HCT116 (cell line): ENCODE data around the gene KLHDC10. TPM values are rescaled to one million over a fixed set of nuclear protein-coding genes. Genes with fewer than 3 reads are reported as not detected.
A peak's percentile ranks its signal among the peaks of the same experiment; 100 is the strongest.

Experiments
- ATAC-seq: fragments of 200-7000 bp; cut with Tn5 transposase; 2 replicates; pipeline ENCODE4 v1.9.1; 2020; ENCODE audit warnings: mild to moderate bottlenecking, moderate library complexity
- BruUV-seq: library from RNA; stranded (reverse); fragments of 400-500 nt; replicated peaks from 2 replicates; lab custom pipeline; 2021; lab: Mats Ljungman, UMichigan
- CTCF ChIA-PET: fragments of 300-600 bp; sonication (Branson Sonifier 250); formaldehyde crosslinking; loops from one replicate; lab custom pipeline; 2021; ENCODE audit warnings: antibody characterized with exemption; lab: Charles Lee
- POLR2A ChIA-PET: fragments of 300-600, 350-600 bp; sonication (Branson Sonifier 250); formaldehyde crosslinking; loops from one replicate; lab custom pipeline; 2021; ENCODE audit warnings: antibody characterized with exemption; lab: Charles Lee
- RAD21 ChIA-PET, 2 experiments: fragments of 300-600 bp; sonication (Branson Sonifier 250); formaldehyde crosslinking; loops; one replicate each; lab custom pipeline; 2023; ENCODE audit warnings: low total read pairs in 2 of 2; ENCODE audit not compliant: uncharacterized antibody in 2 of 2, unreplicated experiment in 2 of 2, low non-redundant PET in 1 of 2; lab: Charles Lee
- DNase-seq: peaks from one replicate; pipeline ENCODE4 v3.0.0-alpha.2; 2010; ENCODE audit warnings: low read depth, low spot score
- H2AFZ ChIP-seq: fragments of 200-600 bp; shearing (Covaris generic), sonication (generic); 2 replicates; pipeline ENCODE4 v1.6.1; 2017; ENCODE audit warnings: low read depth, mixed run types, mixed read lengths, antibody characterized with exemption, low read length; ENCODE audit not compliant: poor library complexity, severe bottlenecking
- H3K27ac ChIP-seq: 2 replicates; pipeline ENCODE4 v1.5.1; 2012; ENCODE audit warnings: low read depth, low read length
- H3K27me3 ChIP-seq: fragments of 200-600 bp; sonication (generic); 2 replicates; pipeline ENCODE4 v1.6.1; 2016; ENCODE audit warnings: mixed run types, low read length, mixed read lengths; ENCODE audit not compliant: insufficient read depth
- H3K36me3 ChIP-seq, 2 experiments: fragments of 200-500 bp in 1 of 2; fragments of 200-600 bp in 1 of 2; sonication (Bioruptor generic) in 1 of 2; sonication (generic) in 1 of 2; 2 replicates each; pipeline versions ENCODE4 v1.5.1 to v1.6.1; 2014 to 2016; ENCODE audit warnings: low read length in 2 of 2, inconsistent platforms in 1 of 2, mixed read lengths in 1 of 2, mixed run types in 1 of 2; ENCODE audit not compliant: insufficient read depth in 2 of 2, control insufficient read depth in 1 of 2
- H3K4me1 ChIP-seq, 2 experiments: fragments of 200-600 bp in 1 of 2; sonication (generic) in 1 of 2; 2 replicates each; pipeline versions ENCODE4 v1.5.1 to v1.6.1; 2012 to 2017; ENCODE audit warnings: low read length in 2 of 2, inconsistent platforms in 1 of 2, mild to moderate bottlenecking in 1 of 2, mixed read lengths in 1 of 2, mixed run types in 1 of 2, moderate library complexity in 1 of 2; ENCODE audit not compliant: insufficient read depth in 2 of 2, control insufficient read depth in 1 of 2
- H3K4me2 ChIP-seq: fragments of 200-600 bp; sonication (generic); 2 replicates; pipeline ENCODE4 v1.6.1; 2017; ENCODE audit warnings: mixed run types, low read length, mixed read lengths
- H3K4me3 ChIP-seq, 2 experiments: fragments of 200-600 bp in 1 of 2; sonication (generic) in 1 of 2; replicated peaks in 1 of 2; 2 replicates each; pipeline ENCODE4 v1.5.1; 2011 to 2016; ENCODE audit warnings: low read length in 2 of 2, control low read depth in 1 of 2, low read depth in 1 of 2, mild to moderate bottlenecking in 1 of 2, mixed read lengths in 1 of 2, mixed run types in 1 of 2
- H3K79me2 ChIP-seq: fragments of 200-600 bp; sonication (generic); 2 replicates; pipeline ENCODE4 v1.6.1; 2017; ENCODE audit warnings: mild to moderate bottlenecking, mixed run types, low read length, moderate library complexity, mixed read lengths; ENCODE audit not compliant: insufficient read depth
- H3K9ac ChIP-seq: fragments of 200-600 bp; sonication (generic); 2 replicates; pipeline ENCODE4 v1.6.1; 2016; ENCODE audit warnings: low read length, mixed read lengths
- H3K9me2 ChIP-seq: fragments of 200-600 bp; sonication (generic), shearing (Covaris generic); 2 replicates; pipeline ENCODE4 v1.6.1; 2017; ENCODE audit warnings: mixed run types, mild to moderate bottlenecking, moderate library complexity; ENCODE audit not compliant: insufficient read depth
- H3K9me3 ChIP-seq, 2 experiments: fragments of 200-500 bp in 1 of 2; fragments of 200-600 bp in 1 of 2; sonication (Bioruptor generic) in 1 of 2; sonication (generic) in 1 of 2; 2 replicates each; pipeline ENCODE4 v1.6.1; 2014 to 2017; ENCODE audit warnings: low read length in 2 of 2, mixed read lengths in 2 of 2, inconsistent platforms in 1 of 2, low read depth in 1 of 2, mild to moderate bottlenecking in 1 of 2, mixed run types in 1 of 2, moderate library complexity in 1 of 2; ENCODE audit not compliant: control insufficient read depth in 1 of 2, insufficient read depth in 1 of 2
- H4K20me1 ChIP-seq: fragments of 200-600 bp; sonication (generic), shearing (Covaris generic); 2 replicates; pipeline ENCODE4 v1.6.1; 2017; ENCODE audit warnings: mixed run types, mild to moderate bottlenecking, moderate library complexity; ENCODE audit not compliant: insufficient read depth
- CTCF ChIP-seq, 3 experiments: fragments of 200-600 bp in 1 of 3; sonication (generic) in 1 of 3; IDR thresholded peaks in 2 of 3; conservative IDR thresholded peaks in 1 of 3; 2 replicates each; pipeline ENCODE4 v1.5.1; 2012 to 2017; ENCODE audit warnings: low read depth in 2 of 3, low read length in 2 of 3, antibody characterized with exemption in 1 of 3, borderline replicate concordance in 1 of 3, control low read depth in 1 of 3, mild to moderate bottlenecking in 1 of 3, mixed read lengths in 1 of 3, mixed run types in 1 of 3, moderate library complexity in 1 of 3; ENCODE audit not compliant: insufficient read depth in 1 of 3
- POLR2A ChIP-seq: IDR thresholded peaks from 2 replicates; pipeline ENCODE4 v1.7.0; 2011; ENCODE audit warnings: borderline replicate concordance; ENCODE audit not compliant: insufficient read depth, insufficient read length; ENCODE audit errors: extremely low read depth
- RAD21 ChIP-seq: IDR thresholded peaks from 2 replicates; pipeline ENCODE4 v1.6.1; 2012; ENCODE audit warnings: low read depth, mild to moderate bottlenecking
- SRF ChIP-seq: IDR thresholded peaks from 2 replicates; pipeline ENCODE4 v1.6.1; 2012; ENCODE audit warnings: low read depth
- intact Hi-C: fragments of 100-400 bp; cut with micrococcal nuclease; formaldehyde crosslinking; loops from 2 replicates; pipeline ENCODE4 v1.10.0; 2022
- total RNA-seq: library from RNA; stranded (reverse); gene quantifications from one replicate; pipeline ENCODE4 v1.2.1, GENCODE V29; 2021; ENCODE audit not compliant: unreplicated experiment
- TF ChIP-seq, protein P1 (sequence below): IDR thresholded peaks from 2 replicates; pipeline ENCODE4 v1.6.1; 2012

KLHDC10 gene
- total RNA-seq, 1 experiment from 2014 or later, result 25.8 TPM

DNA sequence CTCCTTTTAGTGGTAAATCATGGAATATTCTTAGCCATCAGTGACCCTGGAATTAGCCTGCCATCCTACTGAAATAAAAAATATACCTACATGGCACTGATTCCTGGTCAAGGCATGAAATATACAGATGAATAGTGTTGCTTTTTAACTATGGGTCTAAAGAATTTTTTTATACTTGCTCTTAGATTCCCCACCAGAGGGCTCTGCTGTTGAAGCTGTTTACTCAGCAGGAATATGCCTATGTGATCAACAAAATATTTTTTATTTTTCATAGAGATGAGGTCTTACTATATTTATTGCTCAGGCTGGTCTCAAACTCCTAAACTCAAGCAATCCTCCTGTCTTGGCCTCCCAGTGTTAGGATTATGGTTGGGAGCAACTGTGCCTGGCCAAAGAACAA is 32.6 kb upstream of the KLHDC10 start:
- H3K27ac ChIP-seq, result 0 out of 2 replicates have a peak overlapping the region, but pooled peaks have one; percentile 26
- ChIA-PET POLR2A (no interaction called here), CTCF (interaction anchor here (1.0 kb wide), 1 partner anchor 720 kb away, joined by 5 read pairs; no protein-coding TSS in a partner anchor), RAD21 (no interaction called here)
- TF ChIP-seq CTCF (IDR thresholded peaks at IDR 0.05 in 2 of 3, conservative IDR thresholded peaks at IDR 0.05 in 1 of 3; ENCODE audit: borderline replicate concordance in 1 of 3, insufficient read depth in 1 of 3, low read depth in 2 of 3, low read length in 2 of 3), result peak; percentile 34 to 51 (median 46); a peak in 5 of 6 replicates
- peak; percentile 47 for TF ChIP-seq RAD21
- TF ChIP-seq, protein P1, sequence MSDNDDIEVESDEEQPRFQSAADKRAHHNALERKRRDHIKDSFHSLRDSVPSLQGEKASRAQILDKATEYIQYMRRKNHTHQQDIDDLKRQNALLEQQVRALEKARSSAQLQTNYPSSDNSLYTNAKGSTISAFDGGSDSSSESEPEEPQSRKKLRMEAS, result no peak
- no peaks in the 10 kb centered on the region for H3K79me2 ChIP-seq
- DNase-seq, result no peak
- H4K20me1 ChIP-seq, result no peaks in the 10 kb centered on the region
- H3K4me1 ChIP-seq, result no peaks in the 10 kb centered on the region
- H3K27me3 ChIP-seq, result no peaks in the 10 kb centered on the region
- peak; percentile 53; the same call in 1 of the 2 replicates for ATAC-seq
- H3K4me3 ChIP-seq, result no peak overlapping the region
- no peaks in the 10 kb centered on the region for H3K9me2 ChIP-seq
- intact Hi-C loops, result no loop called here
- no peak overlapping the region for H3K4me2 ChIP-seq
- H3K36me3 ChIP-seq, result peaks cover 7% of the 10 kb centered on the region in 2 experiments; a peak in 3 of 4 replicates
- no peaks in the 10 kb centered on the region for H3K9me3 ChIP-seq
- H2AFZ ChIP-seq, result no peak overlapping the region
- BruUV-seq, result TSS peak; percentile 22
- no peak overlapping the region for H3K9ac ChIP-seq

DNA sequence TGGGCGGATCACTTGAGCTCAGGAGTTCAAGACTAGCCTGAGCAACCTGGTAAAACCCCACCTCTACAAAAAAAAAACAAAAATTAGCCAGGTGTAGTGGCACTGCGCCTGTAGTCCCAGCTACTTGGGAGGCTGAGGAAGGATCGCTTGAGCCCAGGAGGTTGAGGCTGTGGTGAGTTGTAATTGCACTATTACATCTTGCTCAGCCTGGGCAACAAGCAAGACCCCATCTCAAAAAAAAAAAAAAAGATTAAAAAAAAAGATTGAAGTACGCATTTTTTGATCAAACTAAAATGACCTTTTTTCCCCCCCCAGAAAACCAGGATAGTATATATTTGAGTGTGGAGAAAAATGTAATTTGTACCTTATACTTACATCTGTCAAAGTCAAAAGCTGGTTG is 29.8 kb upstream of the KLHDC10 start:
- ATAC-seq, result no peak
- Histone ChIP-seq H3K9me2 (no peaks in the 10 kb centered on the region), H3K9ac (no peak overlapping the region), H3K4me1 (no peaks in the 10 kb centered on the region), H3K4me3 (no peak overlapping the region), H3K36me3 (peaks cover 7% of the 10 kb centered on the region in 2 experiments; a peak in 3 of 4 replicates)
- RAD21 ChIA-PET, result no interaction called here
- DNase-seq, result no peak
- POLR2A ChIA-PET, result no interaction called here
- CTCF ChIA-PET, result no interaction called here
- intact Hi-C loops, result no loop called here
- no peak for TF ChIP-seq CTCF (IDR thresholded peaks at IDR 0.05 in 2 of 3, conservative IDR thresholded peaks at IDR 0.05 in 1 of 3; ENCODE audit: borderline replicate concordance in 1 of 3, insufficient read depth in 1 of 3, low read depth in 2 of 3, low read length in 2 of 3)
- no peak for TF ChIP-seq POLR2A
- no peak for TF ChIP-seq SRF
- TF ChIP-seq, protein P1, result no peak
- TF ChIP-seq, all 23 proteins: peak for 0
- H3K4me2 ChIP-seq, result no peak overlapping the region
- no TSS peak for BruUV-seq
- H3K27me3 ChIP-seq, result no peaks in the 10 kb centered on the region
- no peaks in the 10 kb centered on the region for H3K9me3 ChIP-seq
- no peak overlapping the region for H2AFZ ChIP-seq
- H4K20me1 ChIP-seq, result no peaks in the 10 kb centered on the region
- H3K27ac ChIP-seq, result no peak overlapping the region
- no peaks in the 10 kb centered on the region for H3K79me2 ChIP-seq
